ENCODE measurements around the gene CELF2.

The CELF2 gene

GRCh38 chr10:11201911-11202310 is 184.2 kb downstream of the CELF2 start:
- TF ChIP-seq ZNF274 (IDR thresholded peaks at IDR 0.05; ENCODE audit: low read depth, low read length), result no peak
- H3K4me3 ChIP-seq (ENCODE audit: low read length), result no peak overlapping the region

GRCh38 chr10:11204351-11204942 is 186.8 kb downstream of the CELF2 start:
- TF ChIP-seq ZNF274 (IDR thresholded peaks at IDR 0.05; ENCODE audit: low read depth, low read length), result no peak
- no peak overlapping the region for H3K4me3 ChIP-seq (ENCODE audit: low read length)

- H3K4me3 ChIP-seq (ENCODE audit: low read length), result no peak overlapping the region
- no peak for TF ChIP-seq ZNF274 (IDR thresholded peaks at IDR 0.05; ENCODE audit: low read depth, low read length)
Measured at GRCh38 chr10:11205030-11205772, 187.5 kb downstream of the CELF2 start.

DNA sequence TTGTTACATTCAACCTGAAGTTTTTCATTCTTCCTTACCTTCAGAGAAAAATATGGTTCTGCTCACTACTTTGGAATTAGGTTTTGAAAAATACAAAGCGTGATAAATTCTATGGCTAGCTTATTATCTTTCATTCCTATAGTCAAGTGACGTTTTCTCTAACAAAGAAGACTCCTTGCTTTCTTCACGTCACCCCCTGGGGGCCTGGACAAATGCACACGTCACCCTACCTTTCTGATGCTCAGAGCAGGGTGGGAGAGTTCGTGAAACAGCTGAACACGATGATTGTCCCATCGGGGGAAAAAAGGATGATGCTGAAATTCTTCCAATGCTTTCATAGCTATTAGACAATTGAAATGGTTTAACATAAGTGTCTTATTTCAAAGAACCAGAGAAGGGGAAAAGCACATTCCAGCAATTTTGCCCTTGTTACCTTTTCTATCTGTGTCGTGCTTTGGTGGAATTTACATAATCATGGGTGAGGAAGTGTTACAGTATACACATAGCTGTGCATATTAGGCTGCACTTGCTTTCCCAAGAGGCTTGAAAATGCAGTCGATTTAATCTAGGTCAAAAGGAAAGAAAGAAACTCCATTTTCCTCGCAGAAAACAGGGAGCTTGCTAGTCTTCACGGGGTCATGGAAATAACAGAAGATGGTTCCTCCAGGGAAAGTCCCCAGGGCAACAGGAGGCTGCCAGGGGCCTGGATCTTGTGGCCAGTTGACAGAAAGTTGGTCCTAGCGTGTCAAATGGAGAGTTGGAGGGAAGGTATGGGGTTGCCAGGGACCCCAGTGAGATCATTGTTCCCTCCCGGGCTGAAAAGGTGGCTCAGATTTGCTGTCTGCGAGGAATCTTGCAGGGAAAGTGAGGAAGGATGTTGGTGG is 189.2 kb downstream of the CELF2 start:
- no peak overlapping the region for H3K4me3 ChIP-seq (ENCODE audit: low read length)
- no peak for TF ChIP-seq ZNF274 (IDR thresholded peaks at IDR 0.05; ENCODE audit: low read depth, low read length)

- no peak for TF ChIP-seq ZNF274 (IDR thresholded peaks at IDR 0.05; ENCODE audit: low read depth, low read length)
- H3K4me3 ChIP-seq (ENCODE audit: low read length), result no peak overlapping the region
Measured at GRCh38 chr10:11207560-11207844, 189.8 kb downstream of the CELF2 start.

GRCh38 chr10:11208243-11208642 is 190.6 kb downstream of the CELF2 start:
- peak overlapping the region; percentile 1; the same call in 1 of the 2 replicates for H3K4me3 ChIP-seq (ENCODE audit: low read length)
- TF ChIP-seq ZNF274 (IDR thresholded peaks at IDR 0.05; ENCODE audit: low read depth, low read length), result no peak

DNA sequence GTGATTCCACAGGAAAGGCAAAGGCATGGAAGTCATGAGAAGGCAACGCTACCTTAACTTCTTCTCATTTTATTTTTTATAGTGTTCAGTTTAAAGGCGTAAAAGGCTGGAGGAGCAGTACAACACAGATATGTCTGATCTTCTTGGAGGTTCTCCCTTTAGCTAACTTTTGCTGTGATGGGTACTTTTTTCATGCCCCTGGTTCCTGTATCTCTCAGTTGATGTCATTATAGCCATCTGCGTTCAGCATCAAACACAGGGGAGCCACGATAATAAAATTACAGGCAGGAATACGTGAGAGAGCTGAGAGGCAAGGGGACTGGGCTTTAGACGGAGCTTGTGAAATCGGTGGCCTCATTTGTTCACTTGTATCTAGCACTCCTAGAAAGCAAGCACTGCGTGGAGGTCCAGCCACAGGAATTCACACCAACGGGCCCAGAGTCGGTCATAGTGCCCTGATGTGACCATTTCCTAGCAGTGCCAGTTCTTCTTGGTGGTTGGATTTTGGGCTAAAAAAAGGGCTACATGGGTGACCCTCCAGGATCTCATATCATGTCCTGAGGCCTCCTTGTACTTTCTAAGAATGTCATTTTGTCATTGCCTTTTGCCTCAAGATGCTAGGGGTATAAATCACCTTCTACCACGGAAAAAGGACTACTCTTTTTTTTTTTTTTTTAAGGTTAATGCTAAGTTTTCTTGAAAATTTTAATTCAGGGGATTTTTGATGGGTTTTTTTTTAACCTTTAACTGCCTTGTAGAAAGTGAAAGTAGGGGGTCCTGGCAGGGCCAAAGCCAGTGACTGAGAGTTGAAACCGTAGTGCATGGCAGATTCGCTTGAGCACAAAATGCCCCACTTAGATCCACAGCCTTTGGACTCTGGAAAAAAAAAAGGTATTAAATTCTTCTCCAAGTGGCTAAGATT is 191.5 kb downstream of the CELF2 start:
- H3K4me3 ChIP-seq (ENCODE audit: low read length), result peak overlapping the region; percentile 67; the same call in 1 of the 2 replicates
- no peak for TF ChIP-seq ZNF274 (IDR thresholded peaks at IDR 0.05; ENCODE audit: low read depth, low read length)

- no peak for TF ChIP-seq ZNF274 (IDR thresholded peaks at IDR 0.05; ENCODE audit: low read depth, low read length)
- peak overlapping the region; percentile 53; the same call in 1 of the 2 replicates for H3K4me3 ChIP-seq (ENCODE audit: low read length)
Measured at GRCh38 chr10:11209830-11210181, 192.1 kb downstream of the CELF2 start.

GRCh38 chr10:11210211-11210922 is 192.7 kb downstream of the CELF2 start:
- H3K4me3 ChIP-seq (ENCODE audit: low read length), result peak overlapping the region; percentile 58; the same call in 1 of the 2 replicates
- no peak for TF ChIP-seq ZNF274 (IDR thresholded peaks at IDR 0.05; ENCODE audit: low read depth, low read length)

DNA sequence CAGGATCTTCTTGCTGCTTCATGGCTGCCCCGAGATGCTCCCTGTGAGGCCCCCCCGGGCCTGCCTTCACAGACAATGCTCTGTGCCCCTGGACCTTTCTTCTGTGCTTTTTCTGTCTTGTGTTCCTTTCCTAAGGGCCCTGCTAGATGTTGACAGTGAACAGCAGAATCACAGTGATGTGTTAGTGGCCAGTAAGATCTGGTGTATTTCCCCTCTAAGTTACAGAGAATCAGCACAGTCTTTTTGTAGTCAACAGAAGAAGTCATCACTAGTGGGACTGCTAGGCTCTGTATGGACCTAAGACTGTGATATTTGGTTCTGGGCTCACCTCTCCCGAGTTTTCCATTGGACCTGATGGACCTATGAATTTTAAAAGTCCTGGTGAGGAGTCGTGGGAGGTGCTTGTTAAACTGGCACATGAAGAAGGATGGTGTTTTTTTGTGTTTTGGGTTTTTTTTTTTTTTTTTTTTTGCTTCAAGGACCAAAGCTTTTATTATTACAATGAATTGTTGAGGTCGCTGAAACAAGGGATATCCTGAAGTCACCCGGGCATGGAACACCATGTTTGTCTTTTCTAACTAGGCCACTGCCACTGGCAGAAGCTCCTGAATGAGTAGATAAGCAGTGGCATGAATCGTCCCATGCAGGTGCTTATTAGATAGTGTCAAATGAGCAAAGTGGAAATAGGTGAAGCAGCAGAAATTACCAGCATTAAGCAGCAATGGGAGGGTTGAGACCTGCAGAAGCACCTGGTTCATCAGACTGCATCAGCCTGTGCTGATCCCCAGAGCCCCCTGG is 194.8 kb downstream of the CELF2 start:
- no peak for TF ChIP-seq ZNF274 (IDR thresholded peaks at IDR 0.05; ENCODE audit: low read depth, low read length)
- H3K4me3 ChIP-seq (ENCODE audit: low read length), result no peak overlapping the region

DNA sequence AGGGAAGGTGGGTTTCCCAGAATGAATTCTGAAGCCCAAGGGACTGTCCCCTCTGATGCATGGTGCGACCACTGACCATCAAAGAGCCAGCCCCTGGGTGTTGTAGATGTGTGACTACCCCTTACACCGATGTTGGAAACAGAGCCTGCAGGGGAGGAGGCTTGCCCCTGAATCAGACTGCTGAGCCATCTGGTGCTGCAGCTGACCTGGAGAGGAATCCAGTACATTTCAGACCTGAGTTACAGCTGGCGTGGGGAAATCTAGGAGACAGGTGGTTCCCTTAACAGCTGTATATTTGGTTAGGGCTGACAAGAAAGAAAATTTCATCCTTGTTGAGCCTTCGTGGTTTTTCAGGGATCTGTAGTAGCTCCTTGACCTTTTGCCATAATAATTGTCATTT is 195.5 kb downstream of the CELF2 start:
- no peak for TF ChIP-seq ZNF274 (IDR thresholded peaks at IDR 0.05; ENCODE audit: low read depth, low read length)

GRCh38 chr10:11214407-11214806 is 196.7 kb downstream of the CELF2 start:
- TF ChIP-seq ZNF274 (IDR thresholded peaks at IDR 0.05; ENCODE audit: low read depth, low read length), result no peak
- no peak overlapping the region for H3K4me3 ChIP-seq (ENCODE audit: low read length)

More for the DNA sequence above, 195.5 kb downstream of the CELF2 start:
- no peak overlapping the region for H3K4me3 ChIP-seq (ENCODE audit: low read length)

Data from GM08714 (cell line).